ENCODE results near the gene DLK2. TPM values are rescaled to one million over a fixed set of nuclear protein-coding genes. Genes with fewer than 3 reads are reported as not detected.

Gene DLK2
- total RNA-seq, 1 experiment from 2014 or later: 0.81 TPM

DNA sequence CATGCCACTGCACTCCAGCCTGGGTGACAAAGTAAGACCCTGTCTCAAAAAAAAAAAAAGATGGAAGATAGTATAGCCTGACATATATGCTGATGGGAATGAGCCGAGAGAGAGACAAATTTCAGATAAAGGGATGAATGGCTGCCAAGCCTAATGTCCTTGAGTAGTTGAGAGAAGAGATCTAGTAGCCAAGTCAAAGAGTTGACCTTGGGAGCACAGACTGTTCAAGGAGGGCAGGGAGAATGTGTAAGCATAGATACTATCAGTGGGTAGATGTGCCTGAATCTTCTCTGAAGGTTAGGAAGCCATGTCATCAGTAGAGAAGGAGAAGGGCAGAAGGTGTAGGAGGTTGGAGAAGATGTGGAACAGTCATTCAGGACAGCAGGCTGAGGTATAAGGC lies 48.1 kb downstream of the DLK2 start:
- no peaks in the 10 kb centered on the region for H3K36me3 Mint-ChIP-seq
- no peaks in the 10 kb centered on the region for H3K9me3 Mint-ChIP-seq
- no peak overlapping the region for H3K27ac Mint-ChIP-seq
- DNase-seq (ENCODE audit: low spot score) (no peak), ATAC-seq (no peak)
- no peak for TF ChIP-seq FOXK1 (CRISPR knock-in tag; IDR thresholded peaks at IDR 0.05)
- TF ChIP-seq, protein P1, sequence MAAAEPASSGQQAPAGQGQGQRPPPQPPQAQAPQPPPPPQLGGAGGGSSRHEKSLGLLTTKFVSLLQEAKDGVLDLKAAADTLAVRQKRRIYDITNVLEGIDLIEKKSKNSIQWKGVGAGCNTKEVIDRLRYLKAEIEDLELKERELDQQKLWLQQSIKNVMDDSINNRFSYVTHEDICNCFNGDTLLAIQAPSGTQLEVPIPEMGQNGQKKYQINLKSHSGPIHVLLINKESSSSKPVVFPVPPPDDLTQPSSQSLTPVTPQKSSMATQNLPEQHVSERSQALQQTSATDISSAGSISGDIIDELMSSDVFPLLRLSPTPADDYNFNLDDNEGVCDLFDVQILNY (CRISPR knock-in tag; IDR thresholded peaks at IDR 0.05): no peak
- TF ChIP-seq SMAD3 (CRISPR knock-in tag; IDR thresholded peaks at IDR 0.05; ENCODE audit: borderline replicate concordance): no peak
- TF ChIP-seq ELF4 (CRISPR knock-in tag; IDR thresholded peaks at IDR 0.05; ENCODE audit: low read depth): no peak
- no peak for TF ChIP-seq TEAD4 (CRISPR knock-in tag; IDR thresholded peaks at IDR 0.05)
- TF ChIP-seq, protein P2, sequence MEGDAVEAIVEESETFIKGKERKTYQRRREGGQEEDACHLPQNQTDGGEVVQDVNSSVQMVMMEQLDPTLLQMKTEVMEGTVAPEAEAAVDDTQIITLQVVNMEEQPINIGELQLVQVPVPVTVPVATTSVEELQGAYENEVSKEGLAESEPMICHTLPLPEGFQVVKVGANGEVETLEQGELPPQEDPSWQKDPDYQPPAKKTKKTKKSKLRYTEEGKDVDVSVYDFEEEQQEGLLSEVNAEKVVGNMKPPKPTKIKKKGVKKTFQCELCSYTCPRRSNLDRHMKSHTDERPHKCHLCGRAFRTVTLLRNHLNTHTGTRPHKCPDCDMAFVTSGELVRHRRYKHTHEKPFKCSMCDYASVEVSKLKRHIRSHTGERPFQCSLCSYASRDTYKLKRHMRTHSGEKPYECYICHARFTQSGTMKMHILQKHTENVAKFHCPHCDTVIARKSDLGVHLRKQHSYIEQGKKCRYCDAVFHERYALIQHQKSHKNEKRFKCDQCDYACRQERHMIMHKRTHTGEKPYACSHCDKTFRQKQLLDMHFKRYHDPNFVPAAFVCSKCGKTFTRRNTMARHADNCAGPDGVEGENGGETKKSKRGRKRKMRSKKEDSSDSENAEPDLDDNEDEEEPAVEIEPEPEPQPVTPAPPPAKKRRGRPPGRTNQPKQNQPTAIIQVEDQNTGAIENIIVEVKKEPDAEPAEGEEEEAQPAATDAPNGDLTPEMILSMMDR (IDR thresholded peaks at IDR 0.05): no peak
- TF ChIP-seq, protein P3, sequence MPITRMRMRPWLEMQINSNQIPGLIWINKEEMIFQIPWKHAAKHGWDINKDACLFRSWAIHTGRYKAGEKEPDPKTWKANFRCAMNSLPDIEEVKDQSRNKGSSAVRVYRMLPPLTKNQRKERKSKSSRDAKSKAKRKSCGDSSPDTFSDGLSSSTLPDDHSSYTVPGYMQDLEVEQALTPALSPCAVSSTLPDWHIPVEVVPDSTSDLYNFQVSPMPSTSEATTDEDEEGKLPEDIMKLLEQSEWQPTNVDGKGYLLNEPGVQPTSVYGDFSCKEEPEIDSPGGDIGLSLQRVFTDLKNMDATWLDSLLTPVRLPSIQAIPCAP (CRISPR knock-in tag; IDR thresholded peaks at IDR 0.05): no peak
- TF ChIP-seq, protein P4, sequence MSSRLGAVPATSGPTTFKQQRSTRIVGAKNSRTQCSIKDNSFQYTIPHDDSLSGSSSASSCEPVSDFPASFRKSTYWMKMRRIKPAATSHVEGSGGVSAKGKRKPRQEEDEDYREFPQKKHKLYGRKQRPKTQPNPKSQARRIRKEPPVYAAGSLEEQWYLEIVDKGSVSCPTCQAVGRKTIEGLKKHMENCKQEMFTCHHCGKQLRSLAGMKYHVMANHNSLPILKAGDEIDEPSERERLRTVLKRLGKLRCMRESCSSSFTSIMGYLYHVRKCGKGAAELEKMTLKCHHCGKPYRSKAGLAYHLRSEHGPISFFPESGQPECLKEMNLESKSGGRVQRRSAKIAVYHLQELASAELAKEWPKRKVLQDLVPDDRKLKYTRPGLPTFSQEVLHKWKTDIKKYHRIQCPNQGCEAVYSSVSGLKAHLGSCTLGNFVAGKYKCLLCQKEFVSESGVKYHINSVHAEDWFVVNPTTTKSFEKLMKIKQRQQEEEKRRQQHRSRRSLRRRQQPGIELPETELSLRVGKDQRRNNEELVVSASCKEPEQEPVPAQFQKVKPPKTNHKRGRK (CRISPR knock-in tag; IDR thresholded peaks at IDR 0.05; ENCODE audit: borderline replicate concordance): no peak
- TF ChIP-seq, protein P5, sequence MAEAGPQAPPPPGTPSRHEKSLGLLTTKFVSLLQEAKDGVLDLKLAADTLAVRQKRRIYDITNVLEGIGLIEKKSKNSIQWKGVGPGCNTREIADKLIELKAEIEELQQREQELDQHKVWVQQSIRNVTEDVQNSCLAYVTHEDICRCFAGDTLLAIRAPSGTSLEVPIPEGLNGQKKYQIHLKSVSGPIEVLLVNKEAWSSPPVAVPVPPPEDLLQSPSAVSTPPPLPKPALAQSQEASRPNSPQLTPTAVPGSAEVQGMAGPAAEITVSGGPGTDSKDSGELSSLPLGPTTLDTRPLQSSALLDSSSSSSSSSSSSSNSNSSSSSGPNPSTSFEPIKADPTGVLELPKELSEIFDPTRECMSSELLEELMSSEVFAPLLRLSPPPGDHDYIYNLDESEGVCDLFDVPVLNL (CRISPR knock-in tag; IDR thresholded peaks at IDR 0.05; ENCODE audit: borderline replicate concordance, low read depth): no peak
- no peak for TF ChIP-seq NR2C2 (CRISPR knock-in tag; IDR thresholded peaks at IDR 0.05)
- TF ChIP-seq, protein P6, sequence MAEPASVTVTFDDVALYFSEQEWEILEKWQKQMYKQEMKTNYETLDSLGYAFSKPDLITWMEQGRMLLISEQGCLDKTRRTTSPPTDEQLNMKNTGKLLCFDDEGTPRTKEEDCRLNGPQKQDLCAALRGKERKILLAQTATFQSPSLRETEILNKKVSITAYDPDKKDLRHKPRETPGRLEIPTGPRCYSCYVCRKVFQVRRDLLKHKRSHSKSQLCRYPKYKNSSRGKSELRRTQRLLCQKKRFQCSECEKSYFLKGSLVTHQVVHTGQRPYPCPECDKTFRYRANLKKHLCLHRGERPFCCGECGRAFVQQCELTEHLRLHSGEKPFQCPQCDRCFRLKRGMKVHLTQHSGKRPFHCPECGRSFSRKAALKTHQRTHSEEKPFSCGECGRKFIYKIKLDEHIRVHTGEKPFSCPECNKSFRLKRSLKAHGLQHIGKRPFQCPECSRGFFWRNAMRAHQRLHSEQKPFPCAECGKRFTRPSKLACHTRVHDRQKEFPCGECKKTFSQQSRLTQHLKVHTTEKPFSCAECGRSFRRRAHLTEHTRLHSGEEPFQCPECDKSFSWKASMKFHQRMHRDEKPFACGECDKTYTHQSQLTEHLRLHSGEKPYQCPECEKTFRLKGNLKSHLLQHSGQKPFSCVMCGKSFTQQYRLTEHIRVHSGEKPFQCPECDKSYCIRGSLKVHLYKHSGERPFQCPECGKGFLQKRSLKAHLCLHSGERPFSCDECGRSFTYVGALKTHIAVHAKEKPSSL (CRISPR knock-in tag; conservative IDR thresholded peaks at IDR 0.05): no peak
- TF ChIP-seq, protein P7, sequence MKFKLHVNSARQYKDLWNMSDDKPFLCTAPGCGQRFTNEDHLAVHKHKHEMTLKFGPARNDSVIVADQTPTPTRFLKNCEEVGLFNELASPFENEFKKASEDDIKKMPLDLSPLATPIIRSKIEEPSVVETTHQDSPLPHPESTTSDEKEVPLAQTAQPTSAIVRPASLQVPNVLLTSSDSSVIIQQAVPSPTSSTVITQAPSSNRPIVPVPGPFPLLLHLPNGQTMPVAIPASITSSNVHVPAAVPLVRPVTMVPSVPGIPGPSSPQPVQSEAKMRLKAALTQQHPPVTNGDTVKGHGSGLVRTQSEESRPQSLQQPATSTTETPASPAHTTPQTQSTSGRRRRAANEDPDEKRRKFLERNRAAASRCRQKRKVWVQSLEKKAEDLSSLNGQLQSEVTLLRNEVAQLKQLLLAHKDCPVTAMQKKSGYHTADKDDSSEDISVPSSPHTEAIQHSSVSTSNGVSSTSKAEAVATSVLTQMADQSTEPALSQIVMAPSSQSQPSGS (CRISPR knock-in tag; IDR thresholded peaks at IDR 0.05; ENCODE audit: borderline replicate concordance, low read depth): no peak
- no peak for TF ChIP-seq ZNF219 (CRISPR knock-in tag; IDR thresholded peaks at IDR 0.05; ENCODE audit: borderline replicate concordance)
- TF ChIP-seq ZNF232 (CRISPR knock-in tag; IDR thresholded peaks at IDR 0.05): no peak
- no peak for TF ChIP-seq HMGA2 (CRISPR knock-in tag; IDR thresholded peaks at IDR 0.05)
- H3K4me1 Mint-ChIP-seq: no peaks in the 10 kb centered on the region
- ChIA-PET CTCF (no interaction called here), POLR2A (no interaction called here)
- H3K27me3 Mint-ChIP-seq (ENCODE audit: low read depth): peaks cover 11% of the 10 kb centered on the region
- H3K4me3 Mint-ChIP-seq: no peak overlapping the region

DNA sequence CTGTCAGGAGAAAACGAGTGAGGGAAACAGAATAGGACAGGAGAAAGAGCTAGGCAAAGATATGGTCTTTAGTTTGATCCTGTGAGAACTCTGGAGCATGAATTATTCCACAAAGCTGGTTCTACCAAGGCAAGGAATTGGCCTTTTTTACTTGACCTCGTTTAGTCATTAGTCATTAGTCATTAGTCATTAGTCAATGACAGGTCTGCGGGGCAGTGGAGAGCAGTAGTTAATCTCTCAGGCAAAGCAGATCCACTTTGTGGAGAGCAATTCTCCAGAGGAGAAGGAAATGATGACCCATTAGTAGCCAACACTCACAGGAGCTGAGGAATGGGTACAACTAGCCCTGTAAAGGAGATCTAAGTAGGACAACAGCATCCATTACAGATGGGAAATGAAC lies 50.0 kb downstream of the DLK2 start:
- Mint-ChIP-seq H3K4me3 (no peak overlapping the region), H3K27me3 (ENCODE audit: low read depth) (peaks cover 5% of the 10 kb centered on the region), H3K27ac (no peak overlapping the region), H3K36me3 (no peaks in the 10 kb centered on the region), H3K9me3 (no peaks in the 10 kb centered on the region), H3K4me1 (no peaks in the 10 kb centered on the region)
- CTCF ChIA-PET: no interaction called here
- TF ChIP-seq, protein P3 (CRISPR knock-in tag; IDR thresholded peaks at IDR 0.05): no peak
- no peak for TF ChIP-seq NR2C2 (CRISPR knock-in tag; IDR thresholded peaks at IDR 0.05)
- TF ChIP-seq TEAD1 (CRISPR knock-in tag; IDR thresholded peaks at IDR 0.05): no peak
- TF ChIP-seq EMX1 (CRISPR knock-in tag; IDR thresholded peaks at IDR 0.05): no peak
- TF ChIP-seq, protein P4 (CRISPR knock-in tag; IDR thresholded peaks at IDR 0.05; ENCODE audit: borderline replicate concordance): no peak
- no peak for TF ChIP-seq NFATC4 (CRISPR knock-in tag; IDR thresholded peaks at IDR 0.05)
- TF ChIP-seq, protein P8, sequence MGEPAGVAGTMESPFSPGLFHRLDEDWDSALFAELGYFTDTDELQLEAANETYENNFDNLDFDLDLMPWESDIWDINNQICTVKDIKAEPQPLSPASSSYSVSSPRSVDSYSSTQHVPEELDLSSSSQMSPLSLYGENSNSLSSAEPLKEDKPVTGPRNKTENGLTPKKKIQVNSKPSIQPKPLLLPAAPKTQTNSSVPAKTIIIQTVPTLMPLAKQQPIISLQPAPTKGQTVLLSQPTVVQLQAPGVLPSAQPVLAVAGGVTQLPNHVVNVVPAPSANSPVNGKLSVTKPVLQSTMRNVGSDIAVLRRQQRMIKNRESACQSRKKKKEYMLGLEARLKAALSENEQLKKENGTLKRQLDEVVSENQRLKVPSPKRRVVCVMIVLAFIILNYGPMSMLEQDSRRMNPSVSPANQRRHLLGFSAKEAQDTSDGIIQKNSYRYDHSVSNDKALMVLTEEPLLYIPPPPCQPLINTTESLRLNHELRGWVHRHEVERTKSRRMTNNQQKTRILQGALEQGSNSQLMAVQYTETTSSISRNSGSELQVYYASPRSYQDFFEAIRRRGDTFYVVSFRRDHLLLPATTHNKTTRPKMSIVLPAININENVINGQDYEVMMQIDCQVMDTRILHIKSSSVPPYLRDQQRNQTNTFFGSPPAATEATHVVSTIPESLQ (CRISPR knock-in tag; IDR thresholded peaks at IDR 0.05): no peak
- POLR2A ChIA-PET: no interaction called here
- DNase-seq (ENCODE audit: low spot score) (no peak), ATAC-seq (no peak)

Data from WTC11 (cell line).